ENCODE results near the gene TOX2.

DNA sequence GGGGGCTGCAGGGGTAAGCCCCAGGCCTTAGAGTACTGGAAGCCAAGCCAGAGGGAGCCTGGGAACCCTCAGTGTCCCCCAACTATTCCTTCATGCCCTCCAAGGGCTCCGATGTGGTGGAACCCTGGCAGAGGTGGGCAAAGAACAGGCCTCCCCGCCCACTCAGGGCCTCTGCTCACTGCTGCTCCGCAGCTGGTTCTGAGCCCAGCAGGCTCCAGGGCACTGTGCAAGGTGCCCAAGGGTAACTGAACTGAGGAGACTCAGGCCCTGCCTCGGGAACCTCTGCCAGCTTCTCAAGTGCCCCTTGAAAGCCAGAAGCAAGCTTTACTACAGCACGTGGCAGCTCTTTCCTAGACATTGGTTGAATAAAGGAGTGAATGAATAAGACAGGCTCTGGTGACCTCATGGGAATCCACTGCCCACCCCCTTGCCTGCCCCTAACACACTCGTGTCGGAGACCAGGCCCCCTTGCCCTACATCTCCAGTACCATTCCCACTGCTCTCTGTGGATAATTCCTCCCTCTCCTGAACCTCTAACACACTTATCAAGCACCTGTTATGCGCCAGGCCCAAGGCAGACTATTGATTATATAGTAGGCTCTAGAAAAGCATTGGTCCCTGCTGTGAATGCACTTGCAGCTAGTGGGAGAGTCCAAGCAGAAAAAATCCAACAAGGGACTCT, 55.0 kb downstream of the TOX2 start:
- no peak for TF ChIP-seq MAFK (IDR thresholded peaks at IDR 0.05; ENCODE audit: low read depth, low read length)
- TF ChIP-seq, protein P1, sequence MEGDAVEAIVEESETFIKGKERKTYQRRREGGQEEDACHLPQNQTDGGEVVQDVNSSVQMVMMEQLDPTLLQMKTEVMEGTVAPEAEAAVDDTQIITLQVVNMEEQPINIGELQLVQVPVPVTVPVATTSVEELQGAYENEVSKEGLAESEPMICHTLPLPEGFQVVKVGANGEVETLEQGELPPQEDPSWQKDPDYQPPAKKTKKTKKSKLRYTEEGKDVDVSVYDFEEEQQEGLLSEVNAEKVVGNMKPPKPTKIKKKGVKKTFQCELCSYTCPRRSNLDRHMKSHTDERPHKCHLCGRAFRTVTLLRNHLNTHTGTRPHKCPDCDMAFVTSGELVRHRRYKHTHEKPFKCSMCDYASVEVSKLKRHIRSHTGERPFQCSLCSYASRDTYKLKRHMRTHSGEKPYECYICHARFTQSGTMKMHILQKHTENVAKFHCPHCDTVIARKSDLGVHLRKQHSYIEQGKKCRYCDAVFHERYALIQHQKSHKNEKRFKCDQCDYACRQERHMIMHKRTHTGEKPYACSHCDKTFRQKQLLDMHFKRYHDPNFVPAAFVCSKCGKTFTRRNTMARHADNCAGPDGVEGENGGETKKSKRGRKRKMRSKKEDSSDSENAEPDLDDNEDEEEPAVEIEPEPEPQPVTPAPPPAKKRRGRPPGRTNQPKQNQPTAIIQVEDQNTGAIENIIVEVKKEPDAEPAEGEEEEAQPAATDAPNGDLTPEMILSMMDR (conservative IDR thresholded peaks at IDR 0.05; ENCODE audit: low read depth, low read length): no peak
- TF ChIP-seq POLR2A (IDR thresholded peaks at IDR 0.05; ENCODE audit: low read depth, low read length): no peak
- TF ChIP-seq FOS (IDR thresholded peaks at IDR 0.05; ENCODE audit: low read depth, low read length): no peak
- TF ChIP-seq RAD21 (IDR thresholded peaks at IDR 0.05; ENCODE audit: low read length): no peak
- no peak for TF ChIP-seq SMC3 (IDR thresholded peaks at IDR 0.05; ENCODE audit: low read depth, low read length)
- TF ChIP-seq USF2 (IDR thresholded peaks at IDR 0.05; ENCODE audit: low read depth, low read length): no peak
- no peak for TF ChIP-seq MXI1 (IDR thresholded peaks at IDR 0.05; ENCODE audit: borderline replicate concordance, low read depth, low read length)
- no peak for TF ChIP-seq CHD1 (IDR thresholded peaks at IDR 0.05; ENCODE audit: low read depth, low read length)
- no peak for TF ChIP-seq RFX5 (IDR thresholded peaks at IDR 0.05; ENCODE audit: low read depth, low read length)
- no peak for TF ChIP-seq RCOR1 (IDR thresholded peaks at IDR 0.05; ENCODE audit: insufficient replicate concordance, low read length)
- no peak for TF ChIP-seq CEBPB (IDR thresholded peaks at IDR 0.05; ENCODE audit: low read depth, low read length)
- no peak for TF ChIP-seq ELK1 (IDR thresholded peaks at IDR 0.05; ENCODE audit: borderline replicate concordance, low read depth, low read length)
- TF ChIP-seq MAZ (IDR thresholded peaks at IDR 0.05; ENCODE audit: borderline replicate concordance, low read depth, low read length): no peak

Data from IMR-90 (cell line).